CD4-positive, alpha-beta memory T cell (primary cell): ENCODE data around the gene ZFAND3. TPM values are rescaled to one million over a fixed set of nuclear protein-coding genes. Genes with fewer than 3 reads are reported as not detected.

Experiments used
- CTCF ChIA-PET: fragments of 350-600 bp; sonication (Branson Sonifier 250); formaldehyde crosslinking; loops from one replicate; lab custom pipeline; 2021; ENCODE audit warnings: inconsistent platforms; ENCODE audit not compliant: partially characterized antibody; lab: Charles Lee
- POLR2A ChIA-PET: fragments of 350-600 bp; sonication (Branson Sonifier 250); formaldehyde crosslinking; loops from one replicate; lab custom pipeline; 2021; ENCODE audit not compliant: partially characterized antibody; lab: Charles Lee
- DNase-seq, 5 donors: peaks; one replicate each; pipeline versions ENCODE4 v3.0.0 to v3.0.0-alpha.2; 2020 to 2022; ENCODE audit warnings: mixed read lengths in 1 of 5
- H3K27ac ChIP-seq: one replicate; pipeline ENCODE4 v1.7.0; 2013; ENCODE audit warnings: low read depth, low read length
- H3K27me3 ChIP-seq: 2 replicates; pipeline ENCODE4 v1.7.0; 2013; ENCODE audit warnings: mild to moderate bottlenecking, low read length, moderate library complexity; ENCODE audit not compliant: insufficient read depth
- H3K36me3 ChIP-seq: 2 replicates; pipeline ENCODE4 v1.7.0; 2013; ENCODE audit warnings: mild to moderate bottlenecking, low read length, moderate library complexity; ENCODE audit not compliant: insufficient read depth
- H3K4me1 ChIP-seq: 2 replicates; pipeline ENCODE4 v1.7.0; 2013; ENCODE audit warnings: mild to moderate bottlenecking, low read length, moderate library complexity; ENCODE audit not compliant: insufficient read depth
- H3K4me3 ChIP-seq, 2 donors: one replicate each; pipeline ENCODE4 v1.7.0; 2013; ENCODE audit warnings: low read length in 2 of 2, mild to moderate bottlenecking in 1 of 2
- H3K9me3 ChIP-seq, 2 donors: one replicate each; pipeline ENCODE4 v1.7.0; 2013; ENCODE audit warnings: low read length in 2 of 2, control low read depth in 1 of 2; ENCODE audit not compliant: control insufficient read depth in 1 of 2
- H3K27ac Mint-ChIP-seq, 7 donors: one replicate each; pipeline ENCODE4 v1.8.0; 2020 to 2021; ENCODE audit warnings: mixed read lengths in 7 of 7, mild to moderate bottlenecking in 6 of 7, inconsistent platforms in 3 of 7, moderate library complexity in 3 of 7
- H3K27me3 Mint-ChIP-seq, 2 donors: one replicate each; pipeline ENCODE4 v1.8.0; 2020 to 2021; ENCODE audit warnings: mixed read lengths in 2 of 2
- H3K36me3 Mint-ChIP-seq, 2 donors: one replicate each; pipeline ENCODE4 v1.8.0; 2020 to 2021; ENCODE audit warnings: mixed read lengths in 2 of 2, inconsistent platforms in 1 of 2, mild to moderate bottlenecking in 1 of 2
- H3K4me1 Mint-ChIP-seq, 4 donors: one replicate each; pipeline ENCODE4 v1.8.0; 2020 to 2021; ENCODE audit warnings: mixed read lengths in 4 of 4, mild to moderate bottlenecking in 1 of 4
- H3K4me3 Mint-ChIP-seq, 8 donors: one replicate each; pipeline ENCODE4 v1.8.0; 2020 to 2021; ENCODE audit warnings: mixed read lengths in 8 of 8, mild to moderate bottlenecking in 7 of 8, moderate library complexity in 6 of 8, inconsistent platforms in 3 of 8
- H3K9me3 Mint-ChIP-seq, 8 donors: one replicate each; pipeline ENCODE4 v1.8.0; 2020 to 2021; ENCODE audit warnings: mixed read lengths in 8 of 8, mild to moderate bottlenecking in 5 of 8, inconsistent platforms in 3 of 8, moderate library complexity in 1 of 8
- intact Hi-C: fragments of 100-400 bp; cut with micrococcal nuclease; formaldehyde crosslinking; loops from one replicate; pipeline ENCODE4 v1.15.1; 2023
- polyA plus RNA-seq, 2 donors: library from polyadenylated mRNA; unstranded; fragments of 300-500 nt; fragmentation: Illumina TruSeq; gene quantifications; one replicate each; pipeline ENCODE4 v1.2.3, GENCODE V29; 2021
- total RNA-seq, 2 experiments: library from RNA; stranded (reverse); gene quantifications; one replicate each; pipeline ENCODE4 v1.2.3, GENCODE V29; 2021

The ZFAND3 gene
- total and polyA plus RNA-seq, 4 experiments from 2014 or later = 2.1 to 33.0 (median 20.1) TPM

GRCh38 chr6:38174315-38174714, 354.8 kb downstream of the ZFAND3 start:
- no peak for DNase-seq
- H3K27ac Mint-ChIP-seq = peak overlapping the region in 1 of 7 donors; percentile 52
- Histone ChIP-seq H3K27me3 (no peaks in the 10 kb centered on the region), H3K4me3 (no peak overlapping the region), H3K4me1 (no peaks in the 10 kb centered on the region), H3K9me3 (no peaks in the 10 kb centered on the region), H3K36me3 (no peaks in the 10 kb centered on the region), H3K27ac (no peak overlapping the region)
- intact Hi-C loops = no loop called here
- peaks cover 4 to 11% (median 7%) of the 10 kb centered on the region in 4 donors for H3K4me1 Mint-ChIP-seq
- no peak overlapping the region for H3K4me3 Mint-ChIP-seq
- H3K27me3 Mint-ChIP-seq = no peaks in the 10 kb centered on the region
- peaks cover 0 to 4% (median 0%) of the 10 kb centered on the region in 8 donors for H3K9me3 Mint-ChIP-seq
- peaks cover 7 to 19% of the 10 kb centered on the region in 2 donors for H3K36me3 Mint-ChIP-seq
- ChIA-PET CTCF (no interaction called here), POLR2A (no interaction called here)

- CTCF ChIA-PET = no interaction called here
- intact Hi-C loops = no loop called here
- Mint-ChIP-seq H3K4me3 (no peak overlapping the region), H3K9me3 (peaks cover 0 to 4% (median 0%) of the 10 kb centered on the region in 8 donors), H3K27me3 (no peaks in the 10 kb centered on the region), H3K27ac (peak overlapping the region in 1 of 7 donors; percentile 70), H3K36me3 (peaks cover 7 to 19% of the 10 kb centered on the region in 2 donors), H3K4me1 (peaks cover 4 to 11% (median 7%) of the 10 kb centered on the region in 4 donors)
- Histone ChIP-seq H3K27ac (no peak overlapping the region), H3K9me3 (no peaks in the 10 kb centered on the region), H3K4me1 (no peaks in the 10 kb centered on the region), H3K4me3 (no peak overlapping the region), H3K36me3 (no peaks in the 10 kb centered on the region), H3K27me3 (no peaks in the 10 kb centered on the region)
- POLR2A ChIA-PET = no interaction called here
- no peak for DNase-seq
Measured at GRCh38 chr6:38174806-38175495, 355.4 kb downstream of the ZFAND3 start.

- POLR2A ChIA-PET = no interaction called here
Measured at GRCh38 chr6:38175786-38176185, 356.3 kb downstream of the ZFAND3 start.

GRCh38 chr6:38176797-38177751, 357.5 kb downstream of the ZFAND3 start:
- H3K27ac Mint-ChIP-seq = peak overlapping the region in 5 of 7 donors; percentile 14 to 75 (median 48)
- no peaks in the 10 kb centered on the region for H3K27me3 ChIP-seq
- no peaks in the 10 kb centered on the region for H3K9me3 ChIP-seq
- intact Hi-C loops = no loop called here
- DNase-seq = no peak
- H3K4me1 ChIP-seq = no peaks in the 10 kb centered on the region
- H3K4me1 Mint-ChIP-seq = peaks cover 4 to 11% (median 6%) of the 10 kb centered on the region in 4 donors
- no peaks in the 10 kb centered on the region for H3K36me3 ChIP-seq
- CTCF ChIA-PET = no interaction called here
- H3K9me3 Mint-ChIP-seq = peaks cover 0 to 4% (median 0%) of the 10 kb centered on the region in 8 donors
- H3K4me3 Mint-ChIP-seq = no peak overlapping the region
- H3K27ac ChIP-seq = no peak overlapping the region
- peaks cover 7 to 19% of the 10 kb centered on the region in 2 donors for H3K36me3 Mint-ChIP-seq
- H3K27me3 Mint-ChIP-seq = no peaks in the 10 kb centered on the region
- POLR2A ChIA-PET = no interaction called here
- no peak overlapping the region for H3K4me3 ChIP-seq

More at GRCh38 chr6:38175786-38176185, 356.3 kb downstream of the ZFAND3 start:
- DNase-seq = no peak
- H3K9me3 Mint-ChIP-seq = peaks cover 0 to 4% (median 0%) of the 10 kb centered on the region in 8 donors
- H3K27ac Mint-ChIP-seq = peak overlapping the region in 1 of 7 donors; percentile 35
- Histone ChIP-seq H3K4me1 (no peaks in the 10 kb centered on the region), H3K9me3 (no peaks in the 10 kb centered on the region), H3K36me3 (no peaks in the 10 kb centered on the region), H3K27ac (no peak overlapping the region), H3K4me3 (no peak overlapping the region), H3K27me3 (no peaks in the 10 kb centered on the region)
- H3K36me3 Mint-ChIP-seq = peaks cover 7 to 19% of the 10 kb centered on the region in 2 donors
- CTCF ChIA-PET = interaction anchor here (0.5 kb wide), 1 partner anchor 393 kb away, joined by 4 read pairs; no protein-coding TSS in a partner anchor
- H3K4me3 Mint-ChIP-seq = no peak overlapping the region
- intact Hi-C loops = no loop called here
- peaks cover 4 to 11% (median 7%) of the 10 kb centered on the region in 4 donors for H3K4me1 Mint-ChIP-seq
- H3K27me3 Mint-ChIP-seq = no peaks in the 10 kb centered on the region

GRCh38 chr6:38177882-38178583, 358.5 kb downstream of the ZFAND3 start:
- intact Hi-C loops = no loop called here
- peaks cover 4 to 11% (median 6%) of the 10 kb centered on the region in 4 donors for H3K4me1 Mint-ChIP-seq
- no peaks in the 10 kb centered on the region for H3K36me3 ChIP-seq
- no peaks in the 10 kb centered on the region for H3K4me1 ChIP-seq
- H3K27me3 Mint-ChIP-seq = no peaks in the 10 kb centered on the region
- H3K27ac Mint-ChIP-seq = peak overlapping the region in 4 of 7 donors; percentile 42 to 61 (median 50)
- no peak overlapping the region for H3K4me3 ChIP-seq
- H3K27ac ChIP-seq = no peak overlapping the region
- ChIA-PET CTCF (no interaction called here), POLR2A (no interaction called here)
- DNase-seq = no peak
- H3K9me3 ChIP-seq = no peaks in the 10 kb centered on the region
- peaks cover 0 to 4% (median 0%) of the 10 kb centered on the region in 8 donors for H3K9me3 Mint-ChIP-seq
- H3K36me3 Mint-ChIP-seq = peaks cover 7 to 19% of the 10 kb centered on the region in 2 donors
- H3K27me3 ChIP-seq = no peaks in the 10 kb centered on the region
- H3K4me3 Mint-ChIP-seq = no peak overlapping the region

- no peak for DNase-seq
- peaks cover 7 to 18% of the 10 kb centered on the region in 2 donors for H3K36me3 Mint-ChIP-seq
- Histone ChIP-seq H3K27me3 (no peaks in the 10 kb centered on the region), H3K27ac (no peak overlapping the region), H3K9me3 (no peaks in the 10 kb centered on the region), H3K36me3 (no peaks in the 10 kb centered on the region), H3K4me1 (no peaks in the 10 kb centered on the region), H3K4me3 (no peak overlapping the region)
- H3K4me3 Mint-ChIP-seq = no peak overlapping the region
- H3K4me1 Mint-ChIP-seq = peaks cover 2 to 8% (median 3%) of the 10 kb centered on the region in 4 donors
- H3K27me3 Mint-ChIP-seq = no peaks in the 10 kb centered on the region
- ChIA-PET POLR2A (no interaction called here), CTCF (no interaction called here)
- intact Hi-C loops = no loop called here
- H3K9me3 Mint-ChIP-seq = peaks cover 0 to 4% (median 0%) of the 10 kb centered on the region in 8 donors
- peak overlapping the region in 3 of 7 donors; percentile 42 to 61 (median 42) for H3K27ac Mint-ChIP-seq
Measured at GRCh38 chr6:38178584-38178886, 359.0 kb downstream of the ZFAND3 start.
